DMS79 treated with DMSO at 0.1 percent for 48 hours (cell line): ENCODE data around the gene MICOS13.

ENCODE experiments used
- DNase-seq: peaks from one replicate; lab custom pipeline; 2025; lab: John Stamatoyannopoulos, UW

The MICOS13 gene

GRCh38 chr19:5687360-5688198 lies 7.3 kb upstream of the MICOS13 start:
- DNase-seq: no peak

- DNase-seq: no peak
Measured at GRCh38 chr19:5686647-5687359, 6.5 kb upstream of the MICOS13 start.

DNA sequence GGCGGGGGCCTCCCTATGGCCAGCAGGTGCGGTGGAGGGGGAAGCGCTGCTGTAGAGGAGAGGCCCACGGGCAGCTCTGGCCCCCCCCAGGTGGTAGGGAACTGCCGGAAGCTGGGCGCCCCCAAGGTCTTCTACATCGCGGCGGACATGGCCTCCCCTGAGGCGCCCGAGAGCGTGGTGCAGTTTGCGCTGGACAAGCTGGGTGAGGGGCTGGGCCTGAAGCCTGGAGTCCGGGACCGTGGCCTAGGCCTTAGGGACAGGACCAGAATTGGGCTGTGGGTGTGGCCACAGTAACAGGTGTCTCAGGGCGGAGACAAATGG lies 6.0 kb upstream of the MICOS13 start:
- DNase-seq: no peak

GRCh38 chr19:5684694-5685430 lies 4.5 kb upstream of the MICOS13 start:
- no peak for DNase-seq

DNA sequence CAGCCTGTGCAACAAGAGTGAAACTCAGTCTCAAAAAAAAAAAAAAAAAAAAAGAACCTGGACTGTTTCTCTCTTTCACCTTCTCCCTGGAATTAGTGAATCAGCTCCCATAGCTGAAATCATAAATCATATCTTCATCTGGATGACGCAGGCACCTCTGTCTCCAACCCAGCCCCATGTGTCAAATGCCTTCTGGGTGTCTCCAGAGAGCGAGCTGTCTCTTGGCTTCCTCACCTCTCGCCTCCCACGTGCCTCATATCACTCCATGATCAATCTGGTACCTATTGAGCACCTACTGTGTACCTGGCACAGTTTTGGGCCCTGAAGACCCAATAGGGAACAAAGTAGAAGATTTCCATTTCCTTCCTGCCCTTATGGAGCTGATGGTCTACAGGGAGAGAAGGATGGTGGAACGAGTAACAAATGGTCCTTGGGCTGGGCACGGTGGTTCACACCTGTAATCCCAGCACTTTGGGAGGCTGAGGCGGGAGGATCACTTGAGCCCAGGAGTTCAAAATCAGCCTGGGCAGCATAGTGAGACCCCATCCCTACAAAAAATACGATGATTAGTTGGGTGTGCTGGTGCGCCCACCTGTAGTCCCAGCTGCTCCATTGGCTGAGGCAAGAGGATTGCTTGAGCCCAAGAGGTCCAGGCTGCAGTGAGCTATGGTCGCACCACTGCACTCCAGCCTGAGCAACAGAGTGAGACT lies 3.0 kb upstream of the MICOS13 start:
- DNase-seq: no peak

DNA sequence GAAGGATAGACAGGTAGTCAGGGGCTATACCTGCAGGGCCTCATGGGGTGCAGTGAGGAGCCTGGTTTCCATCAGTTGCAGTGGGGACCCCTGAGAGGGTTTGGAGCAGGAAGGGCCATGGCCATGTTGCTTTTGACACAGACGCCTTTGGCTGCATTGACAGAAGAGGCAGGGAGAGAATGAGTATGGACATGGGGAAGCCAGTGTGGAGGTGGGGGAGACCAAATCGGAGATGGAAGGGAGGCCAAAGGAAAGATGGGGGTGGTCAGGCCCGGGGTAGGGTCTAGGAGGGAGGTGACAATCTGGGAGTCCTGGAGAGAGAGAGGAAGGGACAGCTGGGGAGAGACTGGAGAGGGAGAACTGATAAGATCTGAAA lies 1.8 kb upstream of the MICOS13 start:
- no peak for DNase-seq

- DNase-seq: no peak
Measured at GRCh38 chr19:5681391-5682106, 1.2 kb upstream of the MICOS13 start.

DNA sequence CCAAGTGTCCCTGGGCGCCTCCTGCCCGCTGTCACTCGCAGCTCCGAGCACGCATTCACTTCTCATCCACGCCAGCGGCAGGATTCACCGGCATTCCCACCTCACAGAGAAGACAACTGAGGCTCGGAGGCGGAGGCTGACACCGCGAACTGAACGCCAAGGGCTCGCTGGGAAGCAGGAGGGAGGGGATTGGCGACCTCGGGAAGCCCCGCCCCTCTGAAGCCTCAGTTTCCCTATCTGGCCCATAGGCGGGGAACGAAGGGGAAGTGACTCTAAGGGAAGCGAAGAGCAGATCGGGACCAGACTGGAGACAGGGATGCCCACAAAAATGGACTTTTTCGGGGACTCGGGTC lies 256 bp downstream of the MICOS13 start:
- DNase-seq: no peak

GRCh38 chr19:5679289-5680083 lies 830 bp downstream of the MICOS13 start:
- peak; percentile 8 for DNase-seq

GRCh38 chr19:5678071-5678718 lies 2.1 kb downstream of the MICOS13 start:
- DNase-seq: no peak

DNA sequence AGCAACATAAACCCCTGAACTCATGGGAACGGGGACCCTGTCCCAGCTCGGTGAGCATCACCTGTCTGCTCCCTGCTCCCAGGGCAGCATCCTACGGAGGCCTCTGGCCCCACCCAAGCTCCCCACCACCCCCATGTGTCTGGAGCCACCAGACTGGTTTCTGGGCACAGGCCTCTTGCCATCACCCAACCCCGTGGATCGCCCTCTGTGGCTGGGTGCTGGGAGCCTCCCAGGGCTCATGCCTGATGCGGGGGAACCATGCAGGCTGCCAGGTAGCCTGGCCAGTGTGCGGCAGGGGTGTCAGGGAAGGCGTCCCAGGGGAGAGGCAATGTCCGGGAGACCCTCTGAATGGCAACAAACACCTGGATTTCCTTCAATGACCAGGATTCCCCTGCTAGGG lies 2.7 kb downstream of the MICOS13 start:
- no peak for DNase-seq

DNA sequence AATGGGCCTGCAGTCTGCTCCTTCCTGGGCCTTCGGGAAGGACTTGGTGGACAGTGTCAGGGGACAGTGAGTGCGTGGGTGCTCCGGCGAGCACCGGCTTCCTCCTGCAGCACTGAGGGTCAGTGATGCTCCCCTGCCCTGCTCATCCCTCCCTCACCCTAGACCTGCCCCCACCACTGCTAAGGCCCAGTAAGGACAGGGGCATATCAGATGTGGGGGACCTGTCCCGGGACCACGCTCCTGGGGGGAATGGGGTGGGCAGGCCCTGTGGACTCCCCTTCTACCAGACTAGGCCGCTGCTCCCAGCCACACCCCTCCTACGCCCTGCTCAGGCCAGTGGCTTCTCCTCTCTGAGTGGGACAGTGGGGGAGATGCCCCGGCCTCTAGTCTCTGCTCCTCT lies 3.2 kb downstream of the MICOS13 start:
- no peak for DNase-seq

- no peak for DNase-seq
Measured at GRCh38 chr19:5676772-5677105, 3.6 kb downstream of the MICOS13 start.

DNA sequence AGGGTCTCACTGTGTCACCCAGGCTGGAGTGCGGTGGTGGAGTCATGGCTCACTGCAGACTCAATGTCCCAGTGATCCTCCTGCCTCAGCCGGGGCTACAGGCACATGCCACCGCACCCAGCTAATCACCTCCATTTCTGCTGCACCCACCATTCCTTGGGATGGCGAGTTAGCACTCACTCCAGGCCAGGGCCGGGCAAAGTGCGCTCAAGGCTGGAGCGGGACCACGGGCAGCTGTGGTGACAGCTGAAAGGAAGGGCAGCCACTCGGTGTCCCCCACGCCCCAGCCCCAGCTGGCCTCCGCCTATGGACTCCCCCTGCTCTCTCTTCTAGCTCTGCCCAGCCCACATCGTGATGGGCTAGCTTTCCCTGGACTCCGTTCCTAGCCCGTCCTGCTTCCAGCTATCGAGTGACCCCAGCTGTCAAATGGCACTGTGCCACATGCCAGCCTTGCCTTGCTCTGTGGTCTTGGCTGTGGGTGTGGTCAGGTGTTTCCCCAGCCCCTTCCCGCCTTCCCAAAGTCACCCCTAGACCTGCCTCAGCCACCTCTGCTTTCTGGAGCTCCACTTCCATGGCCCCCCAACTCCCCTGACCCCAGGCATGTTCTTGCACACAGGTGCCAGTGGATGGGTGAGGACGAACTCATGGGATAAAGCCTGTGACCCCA lies 4.1 kb downstream of the MICOS13 start:
- no peak for DNase-seq

GRCh38 chr19:5674714-5675113 lies 5.6 kb downstream of the MICOS13 start:
- no peak for DNase-seq

- DNase-seq: no peak
Measured at GRCh38 chr19:5673752-5674151, 6.6 kb downstream of the MICOS13 start.

DNA sequence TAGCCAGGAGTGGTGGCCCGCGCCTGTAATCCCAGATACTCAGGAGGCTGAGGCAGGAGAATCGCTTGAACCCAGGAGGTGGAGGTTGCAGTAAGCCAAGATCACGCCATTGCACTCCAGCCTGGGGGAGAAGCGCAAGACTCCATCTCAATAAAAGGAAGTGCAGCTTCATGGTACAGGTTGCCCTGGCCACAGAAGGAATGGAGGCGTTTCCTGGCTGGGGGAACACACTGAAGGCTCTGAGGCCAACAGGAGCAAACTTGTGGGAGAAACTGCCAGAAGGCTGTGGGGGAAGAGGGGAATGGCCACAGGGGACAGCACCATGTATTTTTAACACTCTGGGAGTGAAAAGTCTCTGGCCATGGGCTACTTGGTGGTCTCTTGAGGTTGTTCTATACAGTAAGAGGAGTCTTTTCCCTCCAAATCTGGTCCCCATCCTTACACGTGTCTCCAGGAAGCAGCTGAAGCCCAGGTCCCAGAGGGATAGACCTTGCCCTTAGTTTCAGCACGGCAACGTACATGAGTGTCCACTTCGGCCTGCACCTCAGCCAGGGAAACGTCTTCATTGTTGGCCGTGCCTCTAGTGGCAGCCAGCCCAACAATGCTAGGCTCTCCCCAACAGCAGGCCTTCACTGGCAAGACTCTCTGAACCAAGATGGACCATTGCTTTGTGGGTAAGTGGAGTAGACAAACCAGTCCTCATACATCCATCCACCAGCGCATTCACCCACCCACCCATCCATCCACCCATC lies 7.4 kb downstream of the MICOS13 start:
- DNase-seq: no peak

GRCh38 chr19:5671600-5671999 lies 8.7 kb downstream of the MICOS13 start:
- no peak for DNase-seq

GRCh38 chr19:5669212-5669611 lies 11.1 kb downstream of the MICOS13 start:
- no peak for DNase-seq
